ENCODE data around the gene DMD.
A peak's percentile ranks its signal among the peaks of the same experiment; 100 is the strongest.

Gene DMD

DNA sequence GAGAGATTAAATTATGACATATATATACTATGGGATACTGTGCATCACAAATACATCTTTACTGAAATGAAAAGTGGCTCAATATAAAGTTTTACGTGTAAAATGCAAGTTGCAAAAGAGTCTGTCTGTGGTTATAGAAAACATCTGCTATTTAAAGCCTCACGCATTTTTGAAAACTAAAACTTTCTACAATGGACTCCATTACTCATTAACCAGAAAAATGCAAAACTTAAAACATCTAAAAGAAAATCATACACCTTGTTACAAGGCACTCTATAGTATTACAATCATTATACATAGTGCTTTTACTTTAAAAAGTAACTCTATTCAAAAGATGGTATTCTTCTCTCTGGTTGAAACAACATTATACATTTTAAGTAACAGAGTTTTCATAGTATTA is 755.6 kb downstream of the DMD start:
- Histone ChIP-seq H3K9ac (ENCODE audit: low read depth, low read length) (no peak overlapping the region), H3K36me3 (ENCODE audit: insufficient read depth, low read length) (no peaks in the 10 kb centered on the region), H3K4me3 (ENCODE audit: low read depth in 1 of 2, low read length in 2 of 2) (no peak overlapping the region), H2AFZ (ENCODE audit: low read depth, low read length) (no peak overlapping the region), H3K4me1 (ENCODE audit: insufficient read depth, low read length) (peaks cover 4% of the 10 kb centered on the region; the same call in 1 of the 2 replicates), H3K4me2 (ENCODE audit: insufficient read depth, low read length) (no peak overlapping the region), H3K27ac (ENCODE audit: low read length) (no peak overlapping the region), H3K79me2 (ENCODE audit: insufficient read depth, low read length) (no peaks in the 10 kb centered on the region), H3K9me3 (ENCODE audit: insufficient read depth, low read length, severe bottlenecking) (no peaks in the 10 kb centered on the region), H3K27me3 (ENCODE audit: insufficient read depth, low read length, poor library complexity) (no peaks in the 10 kb centered on the region), H4K20me1 (ENCODE audit: insufficient read depth, low read length) (no peaks in the 10 kb centered on the region)
- DNase-seq = no peak
- ATAC-seq (ENCODE audit: insufficient read depth, low read depth) = no peak
- no peak for TF ChIP-seq EZH2 (IDR thresholded peaks at IDR 0.05; ENCODE audit: borderline replicate concordance, low read depth, low read length, severe bottlenecking)
- TF ChIP-seq, protein P1, sequence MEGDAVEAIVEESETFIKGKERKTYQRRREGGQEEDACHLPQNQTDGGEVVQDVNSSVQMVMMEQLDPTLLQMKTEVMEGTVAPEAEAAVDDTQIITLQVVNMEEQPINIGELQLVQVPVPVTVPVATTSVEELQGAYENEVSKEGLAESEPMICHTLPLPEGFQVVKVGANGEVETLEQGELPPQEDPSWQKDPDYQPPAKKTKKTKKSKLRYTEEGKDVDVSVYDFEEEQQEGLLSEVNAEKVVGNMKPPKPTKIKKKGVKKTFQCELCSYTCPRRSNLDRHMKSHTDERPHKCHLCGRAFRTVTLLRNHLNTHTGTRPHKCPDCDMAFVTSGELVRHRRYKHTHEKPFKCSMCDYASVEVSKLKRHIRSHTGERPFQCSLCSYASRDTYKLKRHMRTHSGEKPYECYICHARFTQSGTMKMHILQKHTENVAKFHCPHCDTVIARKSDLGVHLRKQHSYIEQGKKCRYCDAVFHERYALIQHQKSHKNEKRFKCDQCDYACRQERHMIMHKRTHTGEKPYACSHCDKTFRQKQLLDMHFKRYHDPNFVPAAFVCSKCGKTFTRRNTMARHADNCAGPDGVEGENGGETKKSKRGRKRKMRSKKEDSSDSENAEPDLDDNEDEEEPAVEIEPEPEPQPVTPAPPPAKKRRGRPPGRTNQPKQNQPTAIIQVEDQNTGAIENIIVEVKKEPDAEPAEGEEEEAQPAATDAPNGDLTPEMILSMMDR (IDR thresholded peaks at IDR 0.05; ENCODE audit: borderline replicate concordance, extremely low read depth, low read length, poor library complexity, severe bottlenecking) = no peak

DNA sequence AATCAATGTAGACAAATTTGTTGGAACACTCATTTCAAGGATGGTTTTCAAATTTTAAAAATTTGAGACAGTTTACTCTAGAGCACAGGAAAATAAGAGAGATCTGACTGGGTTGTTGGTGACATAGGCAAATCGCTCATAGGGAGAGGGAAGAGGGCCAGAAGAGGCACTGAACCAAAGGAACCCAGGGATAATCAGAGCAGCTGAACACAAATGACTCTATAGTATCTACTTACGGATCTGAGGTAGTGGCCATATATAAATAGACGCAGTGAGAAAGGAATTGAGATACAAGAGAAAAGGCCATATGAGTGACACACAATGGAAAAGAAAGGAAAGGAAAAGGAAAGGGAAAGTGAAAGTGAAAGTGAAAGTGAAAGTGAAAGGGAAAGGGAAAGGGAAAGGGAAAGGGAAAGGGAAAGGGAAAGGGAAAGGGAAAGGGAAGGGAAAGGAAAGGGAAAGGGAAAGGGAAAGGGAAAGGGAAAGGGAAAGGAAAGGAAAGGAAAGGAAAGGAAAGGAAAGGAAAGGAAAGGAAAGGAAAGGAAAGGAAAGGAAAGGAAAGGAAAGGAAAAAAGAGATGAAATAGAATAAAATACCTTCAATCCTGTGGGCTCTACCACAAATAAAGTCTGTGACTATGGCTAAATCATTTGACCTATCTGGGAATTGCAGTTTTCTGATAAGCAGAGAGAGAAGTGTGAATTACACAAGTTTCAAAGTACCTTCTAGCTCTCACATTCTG is 759.2 kb downstream of the DMD start:
- peaks cover 13% of the 10 kb centered on the region for H3K4me1 ChIP-seq (ENCODE audit: insufficient read depth, low read length)
- H3K27ac ChIP-seq (ENCODE audit: low read length) = no peak overlapping the region
- no peaks in the 10 kb centered on the region for H3K27me3 ChIP-seq (ENCODE audit: insufficient read depth, low read length, poor library complexity)
- no peak overlapping the region for H2AFZ ChIP-seq (ENCODE audit: low read depth, low read length)
- DNase-seq (no peak), ATAC-seq (ENCODE audit: insufficient read depth, low read depth) (no peak)
- H3K79me2 ChIP-seq (ENCODE audit: insufficient read depth, low read length) = no peaks in the 10 kb centered on the region
- no peaks in the 10 kb centered on the region for H3K36me3 ChIP-seq (ENCODE audit: insufficient read depth, low read length)
- no peak overlapping the region for H3K9ac ChIP-seq (ENCODE audit: low read depth, low read length)
- no peak for TF ChIP-seq EZH2 (IDR thresholded peaks at IDR 0.05; ENCODE audit: borderline replicate concordance, low read depth, low read length, severe bottlenecking)
- no peak overlapping the region for H3K4me3 ChIP-seq (ENCODE audit: low read depth in 1 of 2, low read length in 2 of 2)
- H3K4me2 ChIP-seq (ENCODE audit: insufficient read depth, low read length) = no peak overlapping the region
- H4K20me1 ChIP-seq (ENCODE audit: insufficient read depth, low read length) = no peaks in the 10 kb centered on the region
- no peaks in the 10 kb centered on the region for H3K9me3 ChIP-seq (ENCODE audit: insufficient read depth, low read length, severe bottlenecking)

DNA sequence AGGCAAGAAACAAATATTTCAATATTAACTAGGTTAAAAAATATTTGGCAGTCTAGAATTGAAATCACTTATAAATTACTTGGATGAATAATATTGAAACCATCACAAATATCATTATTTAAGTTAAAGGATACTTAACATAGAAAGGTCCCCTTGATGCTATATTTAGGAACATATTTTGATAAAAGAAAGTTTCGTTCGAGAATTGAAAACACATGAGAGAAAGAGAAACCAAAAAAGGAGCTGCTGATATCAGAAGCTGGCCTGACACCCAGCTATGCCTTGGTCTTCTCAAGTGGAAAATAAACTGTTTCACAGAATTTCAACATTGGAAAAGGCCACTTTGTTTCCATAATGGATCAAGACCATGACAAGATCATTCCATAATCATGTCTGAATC is 762.4 kb downstream of the DMD start:
- no peaks in the 10 kb centered on the region for H4K20me1 ChIP-seq (ENCODE audit: insufficient read depth, low read length)
- no peaks in the 10 kb centered on the region for H3K27me3 ChIP-seq (ENCODE audit: insufficient read depth, low read length, poor library complexity)
- no peak overlapping the region for H3K4me3 ChIP-seq (ENCODE audit: low read depth in 1 of 2, low read length in 2 of 2)
- peak overlapping the region; percentile 36; the same call in 1 of the 2 replicates for H3K4me2 ChIP-seq (ENCODE audit: insufficient read depth, low read length)
- H3K9me3 ChIP-seq (ENCODE audit: insufficient read depth, low read length, severe bottlenecking) = no peaks in the 10 kb centered on the region
- H3K79me2 ChIP-seq (ENCODE audit: insufficient read depth, low read length) = no peaks in the 10 kb centered on the region
- TF ChIP-seq EZH2 (IDR thresholded peaks at IDR 0.05; ENCODE audit: borderline replicate concordance, low read depth, low read length, severe bottlenecking) = no peak
- TF ChIP-seq, protein P1 (IDR thresholded peaks at IDR 0.05; ENCODE audit: borderline replicate concordance, extremely low read depth, low read length, poor library complexity, severe bottlenecking) = no peak
- H3K36me3 ChIP-seq (ENCODE audit: insufficient read depth, low read length) = no peaks in the 10 kb centered on the region
- ATAC-seq (ENCODE audit: insufficient read depth, low read depth) (no peak), DNase-seq (no peak)
- H3K4me1 ChIP-seq (ENCODE audit: insufficient read depth, low read length) = peaks cover 13% of the 10 kb centered on the region
- peak overlapping the region; percentile 62; the same call in 1 of the 2 replicates for H2AFZ ChIP-seq (ENCODE audit: low read depth, low read length)
- no peak overlapping the region for H3K9ac ChIP-seq (ENCODE audit: low read depth, low read length)
- H3K27ac ChIP-seq (ENCODE audit: low read length) = no peak overlapping the region

DNA sequence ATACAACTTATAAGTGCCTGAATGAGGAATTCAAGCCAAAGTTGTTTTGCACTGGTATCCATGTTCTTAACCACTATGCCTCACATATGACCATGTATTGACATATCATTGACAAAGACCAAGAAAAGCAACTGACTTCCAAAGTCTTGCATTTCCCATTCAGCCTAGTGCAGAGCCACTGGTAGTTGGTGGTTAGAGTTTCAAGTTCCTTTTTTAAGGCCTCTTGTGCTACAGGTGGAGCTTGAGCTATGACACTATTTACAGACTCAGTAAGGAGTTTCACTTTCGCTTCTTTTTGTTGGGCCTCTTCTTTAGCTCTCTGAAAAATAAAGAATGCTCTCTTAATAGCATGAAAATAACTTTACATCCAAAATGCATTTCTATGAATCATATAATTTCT is 763.0 kb downstream of the DMD start:
- peak overlapping the region; percentile 36 for H3K4me2 ChIP-seq (ENCODE audit: insufficient read depth, low read length)
- no peak for TF ChIP-seq EZH2 (IDR thresholded peaks at IDR 0.05; ENCODE audit: borderline replicate concordance, low read depth, low read length, severe bottlenecking)
- TF ChIP-seq, protein P1 (IDR thresholded peaks at IDR 0.05; ENCODE audit: borderline replicate concordance, extremely low read depth, low read length, poor library complexity, severe bottlenecking) = no peak

More for the DNA sequence above, 763.0 kb downstream of the DMD start:
- Histone ChIP-seq H3K27ac (ENCODE audit: low read length) (peak overlapping the region; percentile 62), H3K79me2 (ENCODE audit: insufficient read depth, low read length) (no peaks in the 10 kb centered on the region), H2AFZ (ENCODE audit: low read depth, low read length) (peak overlapping the region; percentile 62), H3K9me3 (ENCODE audit: insufficient read depth, low read length, severe bottlenecking) (no peaks in the 10 kb centered on the region), H3K27me3 (ENCODE audit: insufficient read depth, low read length, poor library complexity) (no peaks in the 10 kb centered on the region), H3K4me3 (ENCODE audit: low read depth in 1 of 2, low read length in 2 of 2) (no peak overlapping the region), H3K36me3 (ENCODE audit: insufficient read depth, low read length) (no peaks in the 10 kb centered on the region), H4K20me1 (ENCODE audit: insufficient read depth, low read length) (no peaks in the 10 kb centered on the region), H3K9ac (ENCODE audit: low read depth, low read length) (no peak overlapping the region), H3K4me1 (ENCODE audit: insufficient read depth, low read length) (peaks cover 13% of the 10 kb centered on the region)
- DNase-seq (peak; percentile 8), ATAC-seq (ENCODE audit: insufficient read depth, low read depth) (peak; percentile 91)

All from DND-41 (cell line).